ENCODE data around the gene MED14.

DNA sequence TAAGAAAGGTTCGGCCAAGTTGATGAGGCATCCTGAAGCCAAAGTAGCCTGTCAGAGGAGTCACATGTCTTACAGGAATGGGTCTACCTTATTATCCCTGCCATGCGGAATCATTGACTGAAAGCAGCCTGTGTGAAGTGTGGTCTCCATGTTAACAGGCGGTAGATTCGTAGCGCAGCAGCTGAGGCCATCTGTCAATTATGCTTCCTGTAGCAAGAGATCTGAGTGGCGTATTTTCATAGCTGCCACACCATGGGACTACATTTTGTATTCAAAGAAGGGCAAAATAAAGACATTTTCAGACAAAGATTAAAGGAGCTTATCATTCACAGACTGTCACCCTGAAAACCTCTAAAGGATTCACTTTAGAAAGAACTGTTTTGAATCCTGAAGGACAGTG lies 11.2 kb upstream of the MED14 start:
- TF ChIP-seq, protein P1, sequence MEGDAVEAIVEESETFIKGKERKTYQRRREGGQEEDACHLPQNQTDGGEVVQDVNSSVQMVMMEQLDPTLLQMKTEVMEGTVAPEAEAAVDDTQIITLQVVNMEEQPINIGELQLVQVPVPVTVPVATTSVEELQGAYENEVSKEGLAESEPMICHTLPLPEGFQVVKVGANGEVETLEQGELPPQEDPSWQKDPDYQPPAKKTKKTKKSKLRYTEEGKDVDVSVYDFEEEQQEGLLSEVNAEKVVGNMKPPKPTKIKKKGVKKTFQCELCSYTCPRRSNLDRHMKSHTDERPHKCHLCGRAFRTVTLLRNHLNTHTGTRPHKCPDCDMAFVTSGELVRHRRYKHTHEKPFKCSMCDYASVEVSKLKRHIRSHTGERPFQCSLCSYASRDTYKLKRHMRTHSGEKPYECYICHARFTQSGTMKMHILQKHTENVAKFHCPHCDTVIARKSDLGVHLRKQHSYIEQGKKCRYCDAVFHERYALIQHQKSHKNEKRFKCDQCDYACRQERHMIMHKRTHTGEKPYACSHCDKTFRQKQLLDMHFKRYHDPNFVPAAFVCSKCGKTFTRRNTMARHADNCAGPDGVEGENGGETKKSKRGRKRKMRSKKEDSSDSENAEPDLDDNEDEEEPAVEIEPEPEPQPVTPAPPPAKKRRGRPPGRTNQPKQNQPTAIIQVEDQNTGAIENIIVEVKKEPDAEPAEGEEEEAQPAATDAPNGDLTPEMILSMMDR (IDR thresholded peaks at IDR 0.05; ENCODE audit: low read depth, low read length) = no peak
- no peak for TF ChIP-seq EZH2phosphoT487 (IDR thresholded peaks at IDR 0.05; ENCODE audit: low read depth)

Measured in OCI-LY3 (cell line).